ENCODE results near the gene PPIL1.

The PPIL1 gene

GRCh38 chr6:36826520-36827227 lies 47.9 kb downstream of the PPIL1 start:
- TF ChIP-seq CTCF (IDR thresholded peaks at IDR 0.05; ENCODE audit: control extremely low read depth, extremely low read depth, low read depth, missing control alignments) = no peak
- POLR2A ChIA-PET = no interaction called here
- no peak for DNase-seq (ENCODE audit: extremely low spot score)
- CTCF ChIA-PET = interaction anchor here (1.2 kb wide), 1 partner anchor 23 kb away, joined by 7 read pairs; no protein-coding TSS in a partner anchor

DNA sequence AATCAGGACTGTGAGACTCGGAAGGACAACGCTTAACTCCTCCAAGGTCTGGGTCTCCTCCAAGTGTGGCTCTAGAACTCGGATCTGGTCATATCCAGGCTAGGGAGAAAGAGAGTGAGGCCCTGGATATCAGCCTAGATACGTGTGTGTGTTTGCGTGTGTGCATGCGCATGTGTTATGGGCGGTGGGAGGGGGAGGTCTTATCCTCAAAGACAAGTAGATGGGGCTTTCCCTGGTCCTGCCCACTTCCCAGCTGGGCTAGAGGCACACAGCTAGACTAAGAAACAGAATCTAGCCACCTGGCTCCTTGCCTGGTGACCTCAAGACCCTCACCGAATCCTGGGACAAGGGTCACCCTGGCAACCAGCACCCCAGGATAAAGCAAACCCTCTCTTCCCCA lies 48.6 kb downstream of the PPIL1 start:
- CTCF ChIA-PET = interaction anchor here (1.2 kb wide), 1 partner anchor 24 kb away, joined by 7 read pairs; no protein-coding TSS in a partner anchor
- TF ChIP-seq CTCF (IDR thresholded peaks at IDR 0.05; ENCODE audit: control extremely low read depth, extremely low read depth, low read depth, missing control alignments) = no peak
- POLR2A ChIA-PET = no interaction called here

DNA sequence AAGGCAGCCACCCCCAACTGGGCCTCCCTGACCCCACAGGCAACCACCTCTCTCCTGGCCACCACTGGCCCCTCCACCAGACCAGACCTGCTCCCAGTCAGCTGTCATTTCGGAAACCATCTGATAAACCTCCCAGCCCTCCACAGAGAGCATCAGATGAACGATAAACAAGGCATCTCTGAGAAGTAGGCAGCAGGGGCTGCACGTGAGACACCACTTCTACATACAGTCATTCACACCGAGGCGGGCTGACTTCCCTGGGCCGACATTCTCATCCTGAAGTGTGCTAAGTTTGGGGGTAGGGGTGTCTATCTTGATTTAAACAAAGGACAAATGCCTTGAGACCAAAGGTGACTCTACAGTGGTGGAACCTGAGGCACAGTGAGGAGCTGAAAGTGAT lies 49.2 kb downstream of the PPIL1 start:
- TF ChIP-seq CTCF (IDR thresholded peaks at IDR 0.05; ENCODE audit: control extremely low read depth, extremely low read depth, low read depth, missing control alignments) = no peak
- ChIA-PET CTCF (interaction anchor here (1.2 kb wide), 2 partner anchors 25 to 34 kb away, joined by 3 to 7 read pairs; no protein-coding TSS in a partner anchor), POLR2A (no interaction called here)
- no peak for DNase-seq (ENCODE audit: extremely low spot score)

More for the DNA sequence above, 48.6 kb downstream of the PPIL1 start:
- DNase-seq (ENCODE audit: extremely low spot score) = no peak

DNA sequence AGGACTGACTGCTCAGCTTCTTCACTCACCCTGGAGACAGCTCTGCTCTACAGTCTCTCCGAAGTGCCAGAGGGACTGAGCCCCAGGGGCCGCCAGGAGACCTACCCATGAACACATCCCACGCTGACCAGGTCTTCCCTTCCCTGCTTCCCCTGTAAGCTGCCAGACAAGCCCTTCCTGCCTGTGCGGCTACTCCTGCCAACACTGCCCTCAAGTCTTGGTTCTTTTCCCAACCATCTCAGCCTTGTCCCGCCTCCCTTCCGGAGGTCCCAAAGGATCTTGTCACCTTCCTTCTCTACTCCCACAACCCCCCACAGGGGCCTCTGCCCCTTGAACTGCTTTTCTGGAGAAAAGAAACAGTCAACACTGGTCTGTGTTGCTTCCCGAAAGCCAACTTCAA lies 50.4 kb downstream of the PPIL1 start:
- CTCF ChIA-PET = interaction anchor here (0.9 to 1.2 kb wide), 2 partner anchors 10 to 33 kb away, joined by 3 to 4 read pairs; no protein-coding TSS in a partner anchor
- no peak for TF ChIP-seq CTCF (IDR thresholded peaks at IDR 0.05; ENCODE audit: control extremely low read depth, extremely low read depth, low read depth, missing control alignments)
- no peak for DNase-seq (ENCODE audit: extremely low spot score)
- POLR2A ChIA-PET = no interaction called here

DNA sequence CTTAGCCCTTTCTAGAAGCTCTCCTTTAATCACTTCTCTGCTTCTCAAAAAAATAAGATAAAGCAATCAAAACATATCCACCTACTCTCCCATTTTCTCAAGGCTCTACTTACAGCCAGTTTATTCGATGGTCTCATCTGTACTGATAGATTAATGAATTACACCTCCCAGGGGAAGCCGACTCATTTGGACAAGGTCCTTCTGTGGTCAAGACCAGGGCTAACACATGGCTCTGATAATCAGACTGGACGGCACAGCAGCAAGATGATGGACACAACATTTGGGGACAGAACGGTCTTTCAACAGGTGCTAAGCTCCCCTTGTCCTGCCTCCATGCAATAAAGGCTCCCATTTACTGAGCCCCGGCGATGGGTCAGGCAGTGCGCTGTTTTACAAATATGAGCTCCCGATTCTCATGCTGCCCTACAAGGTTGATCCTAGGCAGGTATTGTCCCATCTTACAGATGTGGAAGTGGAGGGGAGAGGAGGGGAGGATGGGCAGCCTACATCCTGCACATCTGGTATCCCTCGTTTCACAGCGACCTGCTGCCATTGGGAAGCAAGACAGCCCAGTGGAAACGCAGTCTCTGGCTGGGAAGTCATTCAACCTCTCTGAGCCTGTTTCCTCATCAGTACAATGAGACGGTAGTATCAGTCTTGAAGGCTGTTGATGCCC lies 51.0 kb downstream of the PPIL1 start:
- POLR2A ChIA-PET = no interaction called here
- CTCF ChIA-PET = no interaction called here
- no peak for TF ChIP-seq CTCF (IDR thresholded peaks at IDR 0.05; ENCODE audit: control extremely low read depth, extremely low read depth, low read depth, missing control alignments)
- DNase-seq (ENCODE audit: extremely low spot score) = no peak

- CTCF ChIA-PET = no interaction called here
- no peak for DNase-seq (ENCODE audit: extremely low spot score)
- no peak for TF ChIP-seq CTCF (IDR thresholded peaks at IDR 0.05; ENCODE audit: control extremely low read depth, extremely low read depth, low read depth, missing control alignments)
- POLR2A ChIA-PET = no interaction called here
Observed at GRCh38 chr6:36822506-36823269, 51.9 kb downstream of the PPIL1 start.
